ENCODE data around the gene MCOLN3.

GRCh38 chr1:85091671-85092280 lies 43.5 kb upstream of the MCOLN3 start:
- TF ChIP-seq CTCF (conservative IDR thresholded peaks at IDR 0.05; ENCODE audit: low read depth, low read length): no peak
- TF ChIP-seq EZH2 (IDR thresholded peaks at IDR 0.05; ENCODE audit: borderline replicate concordance, low read depth, low read length, poor library complexity, severe bottlenecking): no peak
